ENCODE data around the gene GLIS1.

The GLIS1 gene

GRCh38 chr1:53617851-53618499, 121.0 kb downstream of the GLIS1 start:
- DNase-seq (ENCODE audit: low read depth in 3 of 3) = no peak

GRCh38 chr1:53617382-53617781, 121.6 kb downstream of the GLIS1 start:
- DNase-seq (ENCODE audit: low read depth in 3 of 3) = no peak

GRCh38 chr1:53616927-53617326, 122.0 kb downstream of the GLIS1 start:
- DNase-seq (ENCODE audit: low read depth in 3 of 3) = no peak

GRCh38 chr1:53616511-53616910, 122.5 kb downstream of the GLIS1 start:
- no peak for DNase-seq (ENCODE audit: low read depth in 3 of 3)

- no peak for DNase-seq (ENCODE audit: low read depth in 3 of 3)
Observed at GRCh38 chr1:53615101-53615500, 123.9 kb downstream of the GLIS1 start.

GRCh38 chr1:53614231-53615021, 124.5 kb downstream of the GLIS1 start:
- no peak for DNase-seq (ENCODE audit: low read depth in 3 of 3)

- DNase-seq (ENCODE audit: low read depth in 3 of 3) = no peak
Observed at GRCh38 chr1:53608676-53609075, 130.3 kb downstream of the GLIS1 start.

GRCh38 chr1:53608071-53608470, 130.9 kb downstream of the GLIS1 start:
- no peak for DNase-seq (ENCODE audit: low read depth in 3 of 3)

- DNase-seq (ENCODE audit: low read depth in 3 of 3) = no peak
Observed at GRCh38 chr1:53606651-53607051, 132.3 kb downstream of the GLIS1 start.

- no peak for DNase-seq (ENCODE audit: low read depth in 3 of 3)
Observed at GRCh38 chr1:53606197-53606596, 132.8 kb downstream of the GLIS1 start.

GRCh38 chr1:53605181-53605580, 133.8 kb downstream of the GLIS1 start:
- DNase-seq (ENCODE audit: low read depth in 3 of 3) = no peak

- no peak for DNase-seq (ENCODE audit: low read depth in 3 of 3)
Observed at GRCh38 chr1:53604291-53604919, 134.6 kb downstream of the GLIS1 start.

- no peak for DNase-seq (ENCODE audit: low read depth in 3 of 3)
Observed at GRCh38 chr1:53603431-53603830, 135.5 kb downstream of the GLIS1 start.

- DNase-seq (ENCODE audit: low read depth in 3 of 3) = no peak
Observed at GRCh38 chr1:53601867-53602775, 136.8 kb downstream of the GLIS1 start.

- no peak for DNase-seq (ENCODE audit: low read depth in 3 of 3)
Observed at GRCh38 chr1:53601031-53601745, 137.8 kb downstream of the GLIS1 start.

GRCh38 chr1:53600561-53600960, 138.4 kb downstream of the GLIS1 start:
- DNase-seq (ENCODE audit: low read depth in 3 of 3) = no peak

- DNase-seq (ENCODE audit: low read depth in 3 of 3) = no peak
Observed at GRCh38 chr1:53600001-53600400, 139.0 kb downstream of the GLIS1 start.

- no peak for DNase-seq (ENCODE audit: low read depth in 3 of 3)
Observed at GRCh38 chr1:53599481-53599880, 139.5 kb downstream of the GLIS1 start.

- DNase-seq (ENCODE audit: low read depth in 3 of 3) = no peak
Observed at GRCh38 chr1:53598966-53599365, 140.0 kb downstream of the GLIS1 start.

GRCh38 chr1:53595906-53596305, 143.1 kb downstream of the GLIS1 start:
- no peak for DNase-seq (ENCODE audit: low read depth in 3 of 3)

Data from stimulated activated CD4-positive, alpha-beta T cell treated with anti-CD3 and anti-CD28 coated beads, TNF-alpha, amount 100 ng/mL, for 24 hours (primary cell).